ENCODE results near the gene EIF2S3.

The EIF2S3 gene

DNA sequence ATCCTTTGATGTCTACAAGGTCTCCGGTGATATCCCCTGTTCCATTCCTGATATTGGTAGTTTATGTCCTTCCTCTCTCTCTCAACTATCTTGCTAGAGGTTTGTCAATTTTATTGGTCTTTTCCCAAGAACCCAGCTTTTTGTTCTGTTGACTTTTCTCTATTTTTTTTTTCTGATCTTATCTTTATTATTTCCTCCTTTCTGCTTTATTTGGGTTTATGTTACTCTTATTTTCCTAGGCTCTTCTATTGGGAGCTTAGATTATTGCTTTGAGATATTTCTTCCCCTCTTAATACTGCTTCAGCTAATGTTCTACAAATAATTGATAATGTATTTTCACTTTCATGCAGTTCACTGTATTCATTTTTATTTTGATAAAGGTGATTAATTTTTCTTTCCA, 44.2 kb downstream of the EIF2S3 start:
- Histone ChIP-seq H3K27ac (ENCODE audit: low read length) (no peak overlapping the region), H3K9ac (ENCODE audit: low read depth, low read length) (no peak overlapping the region), H3K36me3 (ENCODE audit: insufficient read depth, low read depth, low read length) (no peaks in the 10 kb centered on the region), H3K4me3 (ENCODE audit: low read length) (no peak overlapping the region), H3K27me3 (ENCODE audit: insufficient read depth, low read length) (no peaks in the 10 kb centered on the region), H3K4me1 (ENCODE audit: insufficient read depth, low read length) (no peaks in the 10 kb centered on the region), H3K9me3 (ENCODE audit: insufficient read depth, low read depth, low read length) (no peaks in the 10 kb centered on the region)

DNA sequence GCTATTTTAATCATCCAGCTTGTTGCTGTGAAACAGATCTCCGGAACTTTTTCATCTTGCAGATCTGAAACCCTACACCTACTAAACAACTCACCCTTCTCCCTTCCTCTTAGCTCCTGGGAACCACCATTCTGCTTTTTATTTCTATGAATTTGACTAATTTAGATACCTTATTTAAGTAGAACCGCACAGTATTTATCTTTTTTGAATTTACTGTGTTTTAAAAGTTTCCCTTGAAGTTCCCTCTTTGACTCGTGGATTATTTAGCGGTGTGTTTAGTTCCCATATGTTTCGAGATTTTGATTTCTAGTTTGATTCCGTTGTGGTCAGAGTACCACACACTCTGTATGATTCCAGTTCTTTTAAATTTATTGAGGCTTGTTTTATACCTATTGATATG, 44.6 kb downstream of the EIF2S3 start:
- H3K27ac ChIP-seq (ENCODE audit: low read length): no peak overlapping the region
- H3K4me3 ChIP-seq (ENCODE audit: low read length): no peak overlapping the region
- H3K36me3 ChIP-seq (ENCODE audit: insufficient read depth, low read depth, low read length): no peaks in the 10 kb centered on the region
- H3K4me1 ChIP-seq (ENCODE audit: insufficient read depth, low read length): no peaks in the 10 kb centered on the region
- no peak overlapping the region for H3K9ac ChIP-seq (ENCODE audit: low read depth, low read length)
- no peaks in the 10 kb centered on the region for H3K27me3 ChIP-seq (ENCODE audit: insufficient read depth, low read length)
- H3K9me3 ChIP-seq (ENCODE audit: insufficient read depth, low read depth, low read length): no peaks in the 10 kb centered on the region

DNA sequence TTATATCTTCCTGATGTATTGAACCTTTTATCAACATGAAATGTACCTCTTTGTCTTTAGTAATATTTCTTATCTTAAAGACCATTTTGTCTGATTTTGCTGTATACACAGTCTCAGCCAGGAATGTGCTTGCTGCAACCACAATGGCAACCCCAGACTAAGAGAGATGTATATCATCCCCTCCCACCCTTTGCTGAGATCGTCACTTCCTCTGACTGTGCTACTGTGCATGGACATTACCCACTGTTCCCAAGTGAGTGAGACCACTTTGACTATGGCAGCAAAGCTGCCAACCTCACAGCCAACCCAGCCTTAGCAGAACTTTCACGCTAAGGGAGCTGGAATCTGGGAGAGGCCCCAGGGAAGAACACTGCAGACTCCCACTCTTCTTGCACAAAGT, 46.0 kb downstream of the EIF2S3 start:
- Histone ChIP-seq H3K4me1 (ENCODE audit: insufficient read depth, low read length) (no peaks in the 10 kb centered on the region), H3K27me3 (ENCODE audit: insufficient read depth, low read length) (no peaks in the 10 kb centered on the region), H3K4me3 (ENCODE audit: low read length) (no peak overlapping the region), H3K9me3 (ENCODE audit: insufficient read depth, low read depth, low read length) (no peaks in the 10 kb centered on the region), H3K36me3 (ENCODE audit: insufficient read depth, low read depth, low read length) (no peaks in the 10 kb centered on the region), H3K9ac (ENCODE audit: low read depth, low read length) (no peak overlapping the region), H3K27ac (ENCODE audit: low read length) (no peak overlapping the region)

DNA sequence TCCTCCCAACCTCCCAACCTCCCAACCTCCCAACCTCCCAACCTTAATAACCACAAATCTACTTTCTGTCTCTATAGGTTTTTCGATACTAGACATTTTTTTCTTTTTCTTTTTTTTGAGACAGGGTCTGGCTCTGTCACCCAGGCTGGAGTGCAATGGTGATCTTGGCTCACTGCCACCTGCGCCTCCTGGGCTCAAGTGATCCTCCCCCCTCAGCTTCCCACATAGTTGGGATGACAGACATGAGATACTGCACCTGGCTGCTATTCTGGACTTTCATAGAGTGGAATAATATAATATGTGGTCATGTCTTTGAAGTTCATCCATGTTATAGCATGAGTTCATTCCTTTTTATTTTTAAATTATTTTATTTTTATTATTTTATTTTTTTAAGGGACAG, 55.3 kb downstream of the EIF2S3 start:
- no peaks in the 10 kb centered on the region for H3K4me1 ChIP-seq (ENCODE audit: insufficient read depth, low read length)
- no peak overlapping the region for H3K9ac ChIP-seq (ENCODE audit: low read depth, low read length)
- no peaks in the 10 kb centered on the region for H3K9me3 ChIP-seq (ENCODE audit: insufficient read depth, low read depth, low read length)
- H3K27ac ChIP-seq (ENCODE audit: low read length): no peak overlapping the region
- no peaks in the 10 kb centered on the region for H3K27me3 ChIP-seq (ENCODE audit: insufficient read depth, low read length)
- H3K36me3 ChIP-seq (ENCODE audit: insufficient read depth, low read depth, low read length): no peaks in the 10 kb centered on the region
- no peak overlapping the region for H3K4me3 ChIP-seq (ENCODE audit: low read length)

DNA sequence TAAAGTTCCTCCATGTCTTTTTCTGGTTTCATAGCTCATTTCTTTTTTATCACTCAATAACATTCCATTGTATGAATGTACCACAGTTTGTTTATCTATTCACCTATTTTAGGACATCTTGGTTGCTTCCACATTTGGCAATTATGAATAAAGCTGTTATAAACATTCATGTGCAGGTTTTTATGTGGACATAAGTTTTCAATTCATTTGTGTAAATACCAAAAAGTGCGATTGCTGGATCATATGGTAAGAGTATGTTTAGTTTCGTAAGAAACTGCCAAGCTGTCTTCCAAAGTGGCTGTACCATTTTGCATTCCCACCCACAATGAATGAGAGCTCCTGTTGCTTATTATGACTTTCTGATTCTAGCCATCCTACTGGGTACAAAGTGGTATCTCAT, 58.4 kb downstream of the EIF2S3 start:
- Histone ChIP-seq H3K9me3 (ENCODE audit: insufficient read depth, low read depth, low read length) (no peaks in the 10 kb centered on the region), H3K9ac (ENCODE audit: low read depth, low read length) (no peak overlapping the region), H3K4me3 (ENCODE audit: low read length) (no peak overlapping the region), H3K4me1 (ENCODE audit: insufficient read depth, low read length) (no peaks in the 10 kb centered on the region), H3K36me3 (ENCODE audit: insufficient read depth, low read depth, low read length) (no peaks in the 10 kb centered on the region), H3K27me3 (ENCODE audit: insufficient read depth, low read length) (no peaks in the 10 kb centered on the region), H3K27ac (ENCODE audit: low read length) (no peak overlapping the region)

DNA sequence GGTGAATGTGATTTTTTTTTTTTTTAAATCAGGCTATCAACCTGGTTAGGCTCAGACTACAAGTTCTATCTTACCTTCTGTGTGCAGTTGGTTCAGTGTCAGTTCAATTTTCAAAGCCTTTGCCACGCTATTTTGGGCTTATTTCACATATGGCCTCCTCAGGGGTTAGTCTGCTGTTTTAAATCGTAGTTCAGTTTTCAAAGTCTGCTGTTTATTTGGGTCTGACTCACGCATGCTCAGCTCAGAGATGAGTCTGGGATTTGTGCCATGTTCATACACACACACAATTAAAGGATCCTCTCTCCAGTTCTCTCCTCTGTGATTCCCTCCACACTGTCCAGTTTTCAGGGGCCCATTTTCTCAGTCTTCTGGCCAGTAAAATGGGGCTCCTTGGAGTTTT, 62.5 kb downstream of the EIF2S3 start:
- Histone ChIP-seq H3K36me3 (ENCODE audit: insufficient read depth, low read depth, low read length) (no peaks in the 10 kb centered on the region), H3K9ac (ENCODE audit: low read depth, low read length) (no peak overlapping the region), H3K4me3 (ENCODE audit: low read length) (no peak overlapping the region), H3K9me3 (ENCODE audit: insufficient read depth, low read depth, low read length) (no peaks in the 10 kb centered on the region), H3K27me3 (ENCODE audit: insufficient read depth, low read length) (no peaks in the 10 kb centered on the region), H3K4me1 (ENCODE audit: insufficient read depth, low read length) (no peaks in the 10 kb centered on the region), H3K27ac (ENCODE audit: low read length) (no peak overlapping the region)

DNA sequence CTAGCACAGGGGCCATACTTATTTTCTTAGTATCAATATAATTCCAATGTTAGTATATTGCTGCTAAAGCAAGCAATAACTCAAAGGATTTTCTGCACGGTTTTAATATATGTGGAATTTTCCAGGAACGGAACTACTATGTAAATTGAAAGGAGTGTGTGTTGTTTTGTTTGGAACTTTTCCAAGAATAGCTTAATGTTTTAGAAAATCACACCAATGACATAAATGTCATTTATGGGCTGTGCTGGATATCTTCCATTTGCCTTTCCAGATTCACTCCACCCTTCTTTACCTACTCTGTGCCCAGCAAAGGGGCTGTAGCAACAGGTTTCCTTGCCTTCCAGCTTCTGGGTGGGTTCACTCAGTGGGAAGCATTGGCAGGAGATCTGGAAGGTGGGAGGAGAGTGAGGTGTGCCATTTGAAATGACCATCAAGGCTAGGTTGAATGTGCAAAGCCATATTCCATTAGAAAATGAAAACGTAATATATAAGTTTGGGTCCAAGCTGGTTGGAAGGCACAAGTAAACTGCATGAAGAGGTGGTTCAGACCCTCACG, 69.6 kb downstream of the EIF2S3 start:
- Histone ChIP-seq H3K36me3 (ENCODE audit: insufficient read depth, low read depth, low read length) (no peaks in the 10 kb centered on the region), H3K4me3 (ENCODE audit: low read length) (no peak overlapping the region), H3K9ac (ENCODE audit: low read depth, low read length) (no peak overlapping the region), H3K27me3 (ENCODE audit: insufficient read depth, low read length) (no peaks in the 10 kb centered on the region), H3K9me3 (ENCODE audit: insufficient read depth, low read depth, low read length) (no peaks in the 10 kb centered on the region), H3K4me1 (ENCODE audit: insufficient read depth, low read length) (no peaks in the 10 kb centered on the region; the same call in 1 of the 2 replicates), H3K27ac (ENCODE audit: low read length) (no peak overlapping the region)

DNA sequence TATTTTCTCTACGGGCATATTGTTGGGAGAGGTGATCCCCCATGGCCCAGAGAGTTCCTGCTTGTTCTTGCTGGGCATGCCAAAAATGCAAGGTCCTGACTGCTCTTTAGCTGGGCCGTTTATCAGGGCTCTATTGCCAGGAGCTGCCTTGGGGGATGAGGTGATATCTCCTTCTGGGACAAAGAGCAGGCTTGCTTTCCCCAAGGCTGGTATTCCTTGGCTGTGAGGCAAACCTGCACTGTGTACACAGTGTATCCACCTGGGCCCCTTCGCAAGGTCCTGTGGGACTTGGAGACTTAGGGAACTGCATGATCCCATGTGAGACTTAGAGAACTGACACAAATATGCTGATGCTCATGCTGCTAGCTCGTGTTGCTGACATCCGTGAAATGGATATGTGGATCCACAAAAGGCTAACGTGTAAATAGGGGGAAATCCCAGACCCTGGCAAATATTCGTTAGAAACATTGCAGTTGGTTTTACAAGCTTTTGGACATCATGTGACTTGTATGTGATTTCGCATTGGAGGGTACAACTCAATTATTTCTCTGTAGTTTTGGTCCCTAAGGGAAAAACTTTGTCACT, 70.4 kb downstream of the EIF2S3 start:
- Histone ChIP-seq H3K36me3 (ENCODE audit: insufficient read depth, low read depth, low read length) (no peaks in the 10 kb centered on the region), H3K9me3 (ENCODE audit: insufficient read depth, low read depth, low read length) (no peaks in the 10 kb centered on the region), H3K9ac (ENCODE audit: low read depth, low read length) (no peak overlapping the region), H3K27ac (ENCODE audit: low read length) (no peak overlapping the region), H3K27me3 (ENCODE audit: insufficient read depth, low read length) (no peaks in the 10 kb centered on the region), H3K4me3 (ENCODE audit: low read length) (no peak overlapping the region), H3K4me1 (ENCODE audit: insufficient read depth, low read length) (peaks cover under 1% of the 10 kb centered on the region)
